Measurements from ENCODE around the gene CDS1. TPM values are rescaled to one million over a fixed set of nuclear protein-coding genes. Genes with fewer than 3 reads are reported as not detected.

The CDS1 gene
- total RNA-seq, 4 donors from 2014 or later: 18.9 to 32.9 (median 26.9) TPM

DNA sequence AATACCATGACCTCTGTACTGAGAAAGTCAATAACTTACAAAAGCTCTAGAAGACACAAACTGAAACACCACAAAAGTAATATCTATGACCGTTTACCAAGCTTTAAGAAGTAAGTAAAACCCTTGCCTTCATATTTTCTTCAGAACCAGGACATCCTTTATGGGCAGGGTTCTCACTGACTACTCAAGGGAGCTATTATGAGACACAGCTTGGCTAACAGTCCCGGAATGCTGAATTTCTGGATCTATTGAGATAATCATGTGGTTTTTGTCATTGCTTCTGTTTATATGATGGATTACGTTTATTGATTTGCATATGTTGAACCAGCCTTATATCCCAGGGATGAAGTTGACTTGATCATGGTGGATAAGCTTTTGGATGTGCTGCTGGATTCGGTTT lies 19.9 kb upstream of the CDS1 start:
- H3K36me3 ChIP-seq: no peaks in the 10 kb centered on the region
- TF ChIP-seq POLR2A (IDR thresholded peaks at IDR 0.05) (no peak), CTCF (IDR thresholded peaks at IDR 0.05) (no peak)
- DNase-seq: no peak
- H3K27ac ChIP-seq: no peak overlapping the region
- H3K27me3 ChIP-seq: no peaks in the 10 kb centered on the region
- H3K4me1 ChIP-seq: no peaks in the 10 kb centered on the region
- intact Hi-C loops (cut with DNase I): no loop called here
- no peak overlapping the region for H3K4me3 ChIP-seq
- H3K9me3 ChIP-seq: no peaks in the 10 kb centered on the region
- WGBS, 2 donors: 61 to 67% methylated on average over 4 of the region's 4 CpGs

DNA sequence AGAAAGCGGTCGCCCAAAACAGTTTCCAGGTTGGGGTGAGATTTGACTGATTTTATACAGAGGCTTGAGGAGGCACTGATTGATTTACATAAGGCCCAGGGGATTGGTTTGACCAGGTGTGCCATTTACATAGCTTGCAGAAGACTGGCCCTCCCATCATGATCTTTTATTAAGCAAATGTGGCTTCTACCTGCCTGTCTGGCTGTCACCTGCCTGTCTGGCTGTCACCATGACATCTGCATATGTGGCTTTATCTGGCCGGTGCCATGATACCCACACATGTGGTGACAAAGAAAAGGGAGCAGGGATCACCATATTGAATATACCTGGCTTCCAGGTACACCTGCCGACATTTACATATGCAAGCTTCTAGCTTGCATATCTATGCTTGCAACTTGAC lies 17.0 kb upstream of the CDS1 start:
- no peak for DNase-seq
- Histone ChIP-seq H3K4me1 (no peaks in the 10 kb centered on the region), H3K36me3 (no peaks in the 10 kb centered on the region), H3K27ac (no peak overlapping the region), H3K9me3 (no peaks in the 10 kb centered on the region), H3K27me3 (no peaks in the 10 kb centered on the region), H3K4me3 (no peak overlapping the region)
- intact Hi-C loops (cut with DNase I): no loop called here
- WGBS, 2 donors: 70 to 93% methylated on average over 4 of the region's 4 CpGs
- TF ChIP-seq POLR2A (IDR thresholded peaks at IDR 0.05) (no peak), CTCF (IDR thresholded peaks at IDR 0.05) (no peak)

GRCh38 chr4:84568496-84568895 lies 14.4 kb upstream of the CDS1 start:
- 30 to 42% methylated on average over 3 of the region's 3 CpGs for WGBS, 2 donors
- Histone ChIP-seq H3K36me3 (no peaks in the 10 kb centered on the region), H3K9me3 (no peaks in the 10 kb centered on the region), H3K27ac (no peak overlapping the region), H3K27me3 (no peaks in the 10 kb centered on the region), H3K4me3 (no peak overlapping the region), H3K4me1 (no peaks in the 10 kb centered on the region)
- DNase-seq: no peak
- TF ChIP-seq CTCF (IDR thresholded peaks at IDR 0.05) (no peak), POLR2A (IDR thresholded peaks at IDR 0.05) (no peak)
- intact Hi-C loops (cut with DNase I): no loop called here

DNA sequence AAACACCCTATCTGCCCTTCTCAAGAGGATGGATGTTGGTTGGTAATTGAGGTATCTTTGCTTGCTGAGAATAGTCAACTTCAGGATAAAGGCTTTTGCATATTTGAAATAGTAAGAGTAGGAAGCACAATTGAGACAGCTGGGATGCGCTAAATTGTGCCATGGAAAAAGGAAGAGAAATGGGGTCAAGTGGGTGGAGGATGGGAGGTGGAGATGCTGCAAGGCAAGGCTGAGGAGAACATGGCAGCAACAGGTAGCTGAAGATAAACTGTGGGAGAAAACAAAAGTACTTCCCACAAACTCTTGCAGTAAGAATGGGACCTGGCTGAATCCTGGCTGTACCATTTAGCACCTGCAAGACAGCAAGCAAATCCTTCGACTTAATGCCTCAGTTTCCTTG lies 13.9 kb upstream of the CDS1 start:
- 77 to 95% methylated on average over 2 of the region's 2 CpGs for WGBS, 2 donors
- intact Hi-C loops (cut with DNase I): no loop called here

GRCh38 chr4:84573385-84574068 lies 9.4 kb upstream of the CDS1 start:
- Histone ChIP-seq H3K4me3 (no peak overlapping the region), H3K36me3 (no peaks in the 10 kb centered on the region), H3K27me3 (no peaks in the 10 kb centered on the region), H3K27ac (no peak overlapping the region), H3K9me3 (no peaks in the 10 kb centered on the region), H3K4me1 (no peaks in the 10 kb centered on the region)
- intact Hi-C loops (cut with DNase I): no loop called here
- DNase-seq: no peak
- WGBS, 2 donors: 68% methylated on average over 4 of the region's 4 CpGs
- no peak for TF ChIP-seq CTCF (IDR thresholded peaks at IDR 0.05)
- no peak for TF ChIP-seq POLR2A (IDR thresholded peaks at IDR 0.05)

More for the DNA sequence above, 13.9 kb upstream of the CDS1 start:
- no peak overlapping the region for H3K27ac ChIP-seq
- no peaks in the 10 kb centered on the region for H3K4me1 ChIP-seq
- H3K4me3 ChIP-seq: no peak overlapping the region
- H3K27me3 ChIP-seq: no peaks in the 10 kb centered on the region
- H3K36me3 ChIP-seq: no peaks in the 10 kb centered on the region
- no peak for TF ChIP-seq POLR2A (IDR thresholded peaks at IDR 0.05)
- TF ChIP-seq CTCF (IDR thresholded peaks at IDR 0.05): no peak
- H3K9me3 ChIP-seq: no peaks in the 10 kb centered on the region
- no peak for DNase-seq
